Measurements from ENCODE around the gene TBKBP1. TPM values are rescaled to one million over a fixed set of nuclear protein-coding genes. Genes with fewer than 3 reads are reported as not detected.
"Not testable (repeated sequence)": the region's sequence is repeated elsewhere in the genome, so short reads cannot be mapped to it uniquely, and the experiment has no call there.

TBKBP1 gene
- total and polyA plus RNA-seq, 2 donors (not counting 1 experiment from before 2014, with no cell fraction given): 4.6 to 11.6 TPM

- Histone ChIP-seq H2AFZ (ENCODE audit: low read length) (no peak overlapping the region), H3K9ac (ENCODE audit: insufficient read depth, low read length) (no peak overlapping the region), H4K20me1 (ENCODE audit: control insufficient read depth, extremely low read depth, insufficient read depth, low read length) (no peaks in the 10 kb centered on the region), H3K36me3 (ENCODE audit: control insufficient read depth, insufficient read depth, low read length) (no peaks in the 10 kb centered on the region), H3K4me3 (replicated peaks in 1 of 4; ENCODE audit: control extremely low read depth in 1 of 4, insufficient read depth in 1 of 4, low read depth in 3 of 4, low read length in 4 of 4) (no peak overlapping the region), H3K4me2 (ENCODE audit: extremely low read depth, insufficient read depth, low read length) (no peak overlapping the region), H3K27me3 (ENCODE audit: control insufficient read depth, insufficient read depth, low read length) (peaks cover 39% of the 10 kb centered on the region), H3K27ac (ENCODE audit: insufficient read depth, low read length) (no peak overlapping the region), H3K9me3 (ENCODE audit: control insufficient read depth, insufficient read depth, low read depth, low read length) (no peaks in the 10 kb centered on the region), H3K4me1 (ENCODE audit: control insufficient read depth, extremely low read depth, insufficient read depth, low read length) (peaks cover 2% of the 10 kb centered on the region), H3K79me2 (ENCODE audit: control insufficient read depth, insufficient read depth, low read length) (no peaks in the 10 kb centered on the region)
- no peak for TF ChIP-seq CTCF (conservative IDR thresholded peaks at IDR 0.05 in 1 of 2, IDR thresholded peaks at IDR 0.05 in 1 of 2; ENCODE audit: low read depth in 1 of 2, low read length in 2 of 2)
- TF ChIP-seq EZH2 (IDR thresholded peaks at IDR 0.05; ENCODE audit: low read length, missing control alignments): no peak
- no peak for DNase-seq (ENCODE audit: low read depth in 2 of 2)
Observed at GRCh38 chr17:47736501-47737495, 42.8 kb downstream of the TBKBP1 start.

GRCh38 chr17:47738178-47738577, 44.2 kb downstream of the TBKBP1 start:
- H3K4me2 ChIP-seq (ENCODE audit: extremely low read depth, insufficient read depth, low read length): no peak overlapping the region
- no peak overlapping the region for H3K4me3 ChIP-seq (replicated peaks in 1 of 4; ENCODE audit: control extremely low read depth in 1 of 4, insufficient read depth in 1 of 4, low read depth in 3 of 4, low read length in 4 of 4)
- H3K4me1 ChIP-seq (ENCODE audit: control insufficient read depth, extremely low read depth, insufficient read depth, low read length): peaks cover 2% of the 10 kb centered on the region
- no peaks in the 10 kb centered on the region for H3K79me2 ChIP-seq (ENCODE audit: control insufficient read depth, insufficient read depth, low read length)
- DNase-seq (ENCODE audit: low read depth in 2 of 2): no peak
- no peak overlapping the region for H3K9ac ChIP-seq (ENCODE audit: insufficient read depth, low read length)
- no peaks in the 10 kb centered on the region for H3K36me3 ChIP-seq (ENCODE audit: control insufficient read depth, insufficient read depth, low read length)
- H2AFZ ChIP-seq (ENCODE audit: low read length): no peak overlapping the region
- no peaks in the 10 kb centered on the region for H4K20me1 ChIP-seq (ENCODE audit: control insufficient read depth, extremely low read depth, insufficient read depth, low read length)
- no peaks in the 10 kb centered on the region for H3K9me3 ChIP-seq (ENCODE audit: control insufficient read depth, insufficient read depth, low read depth, low read length)
- H3K27ac ChIP-seq (ENCODE audit: insufficient read depth, low read length): no peak overlapping the region
- TF ChIP-seq EZH2 (IDR thresholded peaks at IDR 0.05; ENCODE audit: low read length, missing control alignments): no peak
- TF ChIP-seq CTCF (conservative IDR thresholded peaks at IDR 0.05 in 1 of 2, IDR thresholded peaks at IDR 0.05 in 1 of 2; ENCODE audit: low read depth in 1 of 2, low read length in 2 of 2): no peak
- H3K27me3 ChIP-seq (ENCODE audit: control insufficient read depth, insufficient read depth, low read length): peaks cover 33% of the 10 kb centered on the region

GRCh38 chr17:47739150-47739549, 45.2 kb downstream of the TBKBP1 start:
- DNase-seq (ENCODE audit: low read depth in 2 of 2): no peak
- Histone ChIP-seq H3K9ac (ENCODE audit: insufficient read depth, low read length) (no peak overlapping the region), H3K36me3 (ENCODE audit: control insufficient read depth, insufficient read depth, low read length) (no peaks in the 10 kb centered on the region), H3K4me3 (replicated peaks in 1 of 4; ENCODE audit: control extremely low read depth in 1 of 4, insufficient read depth in 1 of 4, low read depth in 3 of 4, low read length in 4 of 4) (no peak overlapping the region), H4K20me1 (ENCODE audit: control insufficient read depth, extremely low read depth, insufficient read depth, low read length) (no peaks in the 10 kb centered on the region), H3K27ac (ENCODE audit: insufficient read depth, low read length) (no peak overlapping the region), H2AFZ (ENCODE audit: low read length) (no peak overlapping the region), H3K79me2 (ENCODE audit: control insufficient read depth, insufficient read depth, low read length) (no peaks in the 10 kb centered on the region), H3K9me3 (ENCODE audit: control insufficient read depth, insufficient read depth, low read depth, low read length) (no peaks in the 10 kb centered on the region), H3K4me2 (ENCODE audit: extremely low read depth, insufficient read depth, low read length) (no peak overlapping the region), H3K4me1 (ENCODE audit: control insufficient read depth, extremely low read depth, insufficient read depth, low read length) (no peaks in the 10 kb centered on the region), H3K27me3 (ENCODE audit: control insufficient read depth, insufficient read depth, low read length) (peaks cover 31% of the 10 kb centered on the region)
- TF ChIP-seq CTCF (conservative IDR thresholded peaks at IDR 0.05 in 1 of 2, IDR thresholded peaks at IDR 0.05 in 1 of 2; ENCODE audit: low read depth in 1 of 2, low read length in 2 of 2): no peak
- TF ChIP-seq EZH2 (IDR thresholded peaks at IDR 0.05; ENCODE audit: low read length, missing control alignments): no peak

- peaks cover 27% of the 10 kb centered on the region for H3K27me3 ChIP-seq (ENCODE audit: control insufficient read depth, insufficient read depth, low read length)
- H3K9me3 ChIP-seq (ENCODE audit: control insufficient read depth, insufficient read depth, low read depth, low read length); H3K36me3 ChIP-seq (ENCODE audit: control insufficient read depth, insufficient read depth, low read length): not testable (repeated sequence)
Observed at GRCh38 chr17:47739945-47740344, 46.0 kb downstream of the TBKBP1 start.

More at GRCh38 chr17:47739945-47740344, 46.0 kb downstream of the TBKBP1 start:
- H3K4me1 ChIP-seq (ENCODE audit: control insufficient read depth, extremely low read depth, insufficient read depth, low read length); H3K4me2 ChIP-seq (ENCODE audit: extremely low read depth, insufficient read depth, low read length); H2AFZ ChIP-seq (ENCODE audit: low read length); H3K9ac ChIP-seq (ENCODE audit: insufficient read depth, low read length); H4K20me1 ChIP-seq (ENCODE audit: control insufficient read depth, extremely low read depth, insufficient read depth, low read length); H3K79me2 ChIP-seq (ENCODE audit: control insufficient read depth, insufficient read depth, low read length); DNase-seq (ENCODE audit: low read depth in 2 of 2); H3K4me3 ChIP-seq (replicated peaks in 1 of 4; ENCODE audit: control extremely low read depth in 1 of 4, insufficient read depth in 1 of 4, low read depth in 3 of 4, low read length in 4 of 4); H3K27ac ChIP-seq (ENCODE audit: insufficient read depth, low read length): not testable (repeated sequence)

All from fibroblast of lung (primary cell).